Dendritic cell treated with granulocyte-macrophage colony-stimulating factor and Interleukin-4, amounts not matched to agents 40 ng/mL and 50 ng/mL, for 4 days (primary cell): ENCODE data around the gene TBX15.
A peak's percentile ranks its signal among the peaks of the same experiment; 100 is the strongest.

Source experiments
- H3K27ac Mint-ChIP-seq: one replicate; pipeline ENCODE4 v1.8.0; 2022; ENCODE audit warnings: mild to moderate bottlenecking, mixed read lengths
- H3K27me3 Mint-ChIP-seq: one replicate; pipeline ENCODE4 v1.8.0; 2022; ENCODE audit warnings: mild to moderate bottlenecking, mixed read lengths
- H3K36me3 Mint-ChIP-seq: one replicate; pipeline ENCODE4 v1.8.0; 2022; ENCODE audit warnings: low read depth, mixed read lengths
- H3K4me1 Mint-ChIP-seq: one replicate; pipeline ENCODE4 v1.8.0; 2022; ENCODE audit warnings: low read depth, mixed read lengths
- H3K4me3 Mint-ChIP-seq: one replicate; pipeline ENCODE4 v1.8.0; 2022; ENCODE audit warnings: mild to moderate bottlenecking, moderate library complexity, mixed read lengths
- H3K9me3 Mint-ChIP-seq: one replicate; pipeline ENCODE4 v1.8.0; 2022; ENCODE audit warnings: mixed read lengths
- intact Hi-C: fragments of 100-400 bp; cut with micrococcal nuclease; formaldehyde crosslinking; loops from one replicate; pipeline ENCODE4 v1.15.0; 2022

The TBX15 gene

GRCh38 chr1:119006406-119007279 is 18.5 kb upstream of the TBX15 start:
- no peaks in the 10 kb centered on the region for H3K9me3 Mint-ChIP-seq
- intact Hi-C loops = no loop called here
- peaks cover 23% of the 10 kb centered on the region for H3K4me1 Mint-ChIP-seq
- H3K27me3 Mint-ChIP-seq = peaks cover 77% of the 10 kb centered on the region
- no peak overlapping the region for H3K27ac Mint-ChIP-seq
- no peaks in the 10 kb centered on the region for H3K36me3 Mint-ChIP-seq
- H3K4me3 Mint-ChIP-seq = no peak overlapping the region

GRCh38 chr1:119005724-119006405 is 17.7 kb upstream of the TBX15 start:
- Mint-ChIP-seq H3K27me3 (peaks cover 85% of the 10 kb centered on the region), H3K4me1 (peaks cover 28% of the 10 kb centered on the region), H3K27ac (no peak overlapping the region), H3K36me3 (no peaks in the 10 kb centered on the region), H3K4me3 (no peak overlapping the region), H3K9me3 (no peaks in the 10 kb centered on the region)
- intact Hi-C loops = no loop called here

- no peaks in the 10 kb centered on the region for H3K36me3 Mint-ChIP-seq
- H3K27ac Mint-ChIP-seq = no peak overlapping the region
- no peak overlapping the region for H3K4me3 Mint-ChIP-seq
- intact Hi-C loops = no loop called here
- H3K27me3 Mint-ChIP-seq = peaks cover 94% of the 10 kb centered on the region
- H3K4me1 Mint-ChIP-seq = peaks cover 39% of the 10 kb centered on the region
- H3K9me3 Mint-ChIP-seq = no peaks in the 10 kb centered on the region
These were observed 16.6 kb upstream of the TBX15 start for GRCh38 chr1:119004781-119005180.

- Mint-ChIP-seq H3K9me3 (no peaks in the 10 kb centered on the region), H3K4me3 (no peak overlapping the region), H3K27ac (no peak overlapping the region), H3K27me3 (peaks cover 97% of the 10 kb centered on the region), H3K4me1 (peaks cover 38% of the 10 kb centered on the region), H3K36me3 (no peaks in the 10 kb centered on the region)
- intact Hi-C loops = no loop called here
These were observed 16.0 kb upstream of the TBX15 start for GRCh38 chr1:119004129-119004527.

GRCh38 chr1:119003413-119004128 is 15.4 kb upstream of the TBX15 start:
- Mint-ChIP-seq H3K36me3 (no peaks in the 10 kb centered on the region), H3K4me3 (no peak overlapping the region), H3K27me3 (peaks cover 97% of the 10 kb centered on the region), H3K9me3 (no peaks in the 10 kb centered on the region), H3K4me1 (peaks cover 32% of the 10 kb centered on the region), H3K27ac (no peak overlapping the region)
- intact Hi-C loops = no loop called here

GRCh38 chr1:119002028-119002686 is 14.0 kb upstream of the TBX15 start:
- Mint-ChIP-seq H3K27me3 (peaks cover 96% of the 10 kb centered on the region), H3K36me3 (no peaks in the 10 kb centered on the region), H3K4me3 (peak overlapping the region; percentile 42), H3K27ac (no peak overlapping the region), H3K9me3 (no peaks in the 10 kb centered on the region), H3K4me1 (peaks cover 26% of the 10 kb centered on the region)
- intact Hi-C loops = no loop called here

GRCh38 chr1:119001181-119002027 is 13.3 kb upstream of the TBX15 start:
- Mint-ChIP-seq H3K4me1 (peaks cover 26% of the 10 kb centered on the region), H3K36me3 (no peaks in the 10 kb centered on the region), H3K27me3 (peaks cover 96% of the 10 kb centered on the region), H3K9me3 (no peaks in the 10 kb centered on the region), H3K4me3 (peak overlapping the region; percentile 52), H3K27ac (no peak overlapping the region)
- intact Hi-C loops = no loop called here

GRCh38 chr1:119000371-119001180 is 12.4 kb upstream of the TBX15 start:
- intact Hi-C loops = no loop called here
- H3K9me3 Mint-ChIP-seq = no peaks in the 10 kb centered on the region

GRCh38 chr1:118999348-119000071 is 11.4 kb upstream of the TBX15 start:
- Mint-ChIP-seq H3K27ac (no peak overlapping the region), H3K36me3 (no peaks in the 10 kb centered on the region), H3K9me3 (no peaks in the 10 kb centered on the region), H3K27me3 (peaks cover 96% of the 10 kb centered on the region), H3K4me3 (no peak overlapping the region), H3K4me1 (peaks cover 26% of the 10 kb centered on the region)
- intact Hi-C loops = no loop called here

More at GRCh38 chr1:119000371-119001180, 12.4 kb upstream of the TBX15 start:
- Mint-ChIP-seq H3K27ac (no peak overlapping the region), H3K4me3 (peak overlapping the region; percentile 52), H3K27me3 (peaks cover 94% of the 10 kb centered on the region), H3K36me3 (no peaks in the 10 kb centered on the region), H3K4me1 (peaks cover 26% of the 10 kb centered on the region)

- H3K36me3 Mint-ChIP-seq = no peaks in the 10 kb centered on the region
- peaks cover 96% of the 10 kb centered on the region for H3K27me3 Mint-ChIP-seq
- no peak overlapping the region for H3K4me3 Mint-ChIP-seq
- no peaks in the 10 kb centered on the region for H3K9me3 Mint-ChIP-seq
- no peak overlapping the region for H3K27ac Mint-ChIP-seq
- intact Hi-C loops = no loop called here
- peaks cover 26% of the 10 kb centered on the region for H3K4me1 Mint-ChIP-seq
These were observed 10.0 kb upstream of the TBX15 start for GRCh38 chr1:118998171-118998570.

GRCh38 chr1:118997225-118997624 is 9.1 kb upstream of the TBX15 start:
- Mint-ChIP-seq H3K4me1 (peaks cover 22% of the 10 kb centered on the region), H3K9me3 (no peaks in the 10 kb centered on the region), H3K36me3 (no peaks in the 10 kb centered on the region), H3K4me3 (no peak overlapping the region), H3K27me3 (peaks cover 94% of the 10 kb centered on the region), H3K27ac (no peak overlapping the region)
- intact Hi-C loops = no loop called here
